ENCODE data around the gene UBA52.

DNA sequence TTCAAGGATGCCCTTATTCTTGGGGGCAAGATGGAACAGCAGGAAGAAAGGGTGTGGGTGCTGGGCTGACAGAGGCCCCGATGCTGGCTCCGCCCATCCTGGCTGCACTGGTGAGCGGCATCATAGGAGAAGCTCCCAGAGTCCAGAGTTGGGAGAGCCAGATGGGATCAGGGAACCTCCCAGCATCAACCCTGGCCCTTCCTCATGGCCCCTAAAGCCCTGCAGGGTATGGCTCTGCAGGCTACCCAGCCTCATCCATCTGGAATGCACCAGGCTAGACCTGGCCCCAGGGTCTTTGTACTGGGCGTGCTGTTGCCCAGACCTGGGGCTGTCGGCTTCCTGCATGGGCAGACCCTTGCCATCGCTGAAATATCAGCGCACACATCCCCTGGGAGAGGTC, 41.9 kb upstream of the UBA52 start:
- no peak for TF ChIP-seq EZH2 (IDR thresholded peaks at IDR 0.05)
- no peak for TF ChIP-seq CTCF (IDR thresholded peaks at IDR 0.05)
- no peak for TF ChIP-seq EZH2phosphoT487 (IDR thresholded peaks at IDR 0.05)
